ENCODE results near the gene USP25. TPM values are rescaled to one million over a fixed set of nuclear protein-coding genes. Genes with fewer than 3 reads are reported as not detected.

USP25 gene
- total RNA-seq, 1 experiment from 2014 or later, result 42.0 TPM

DNA sequence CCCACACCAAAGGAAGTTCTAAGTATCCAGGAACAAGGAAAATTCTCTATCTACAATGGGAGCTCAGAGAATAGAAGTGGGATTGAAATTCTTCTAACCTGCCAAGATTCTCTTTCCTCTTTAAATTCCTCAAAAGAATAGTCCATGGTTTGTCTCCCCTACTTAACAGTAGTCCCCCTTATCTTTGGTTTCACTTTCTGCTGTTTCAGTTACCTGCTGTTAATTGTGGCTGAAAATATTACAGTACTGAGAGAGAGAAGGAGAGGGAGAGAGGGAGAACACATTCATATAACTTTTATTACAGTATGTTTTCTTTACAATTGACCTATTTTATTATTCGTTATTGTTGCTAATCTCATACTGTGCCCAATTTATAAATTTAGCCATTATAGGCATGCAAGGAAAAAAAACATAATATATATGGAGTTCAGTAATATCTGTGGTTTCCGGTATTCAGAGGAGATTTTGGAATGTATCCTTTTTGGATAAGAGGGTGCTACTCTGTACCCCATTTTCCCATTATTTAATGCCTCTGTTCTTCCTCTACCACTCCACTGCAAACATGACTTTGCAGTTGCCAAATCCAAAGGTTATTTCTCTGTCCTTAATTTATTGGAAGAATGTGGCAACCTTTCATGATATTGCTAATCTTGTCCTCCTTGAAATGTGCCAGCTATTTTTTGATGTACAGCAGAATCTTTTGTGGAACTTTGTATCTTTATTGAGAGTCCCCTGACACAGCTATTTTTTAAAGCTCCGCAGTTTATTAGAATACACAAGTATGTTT is 68.0 kb downstream of the USP25 start:
- H3K9me3 Mint-ChIP-seq, result no peaks in the 10 kb centered on the region
- no peak overlapping the region for H3K4me3 Mint-ChIP-seq
- DNase-seq (ENCODE audit: low spot score), result no peak
- no peaks in the 10 kb centered on the region for H3K36me3 Mint-ChIP-seq
- no peak for ATAC-seq
- H3K27me3 Mint-ChIP-seq (ENCODE audit: low read depth), result no peaks in the 10 kb centered on the region
- TF ChIP-seq, protein P1, sequence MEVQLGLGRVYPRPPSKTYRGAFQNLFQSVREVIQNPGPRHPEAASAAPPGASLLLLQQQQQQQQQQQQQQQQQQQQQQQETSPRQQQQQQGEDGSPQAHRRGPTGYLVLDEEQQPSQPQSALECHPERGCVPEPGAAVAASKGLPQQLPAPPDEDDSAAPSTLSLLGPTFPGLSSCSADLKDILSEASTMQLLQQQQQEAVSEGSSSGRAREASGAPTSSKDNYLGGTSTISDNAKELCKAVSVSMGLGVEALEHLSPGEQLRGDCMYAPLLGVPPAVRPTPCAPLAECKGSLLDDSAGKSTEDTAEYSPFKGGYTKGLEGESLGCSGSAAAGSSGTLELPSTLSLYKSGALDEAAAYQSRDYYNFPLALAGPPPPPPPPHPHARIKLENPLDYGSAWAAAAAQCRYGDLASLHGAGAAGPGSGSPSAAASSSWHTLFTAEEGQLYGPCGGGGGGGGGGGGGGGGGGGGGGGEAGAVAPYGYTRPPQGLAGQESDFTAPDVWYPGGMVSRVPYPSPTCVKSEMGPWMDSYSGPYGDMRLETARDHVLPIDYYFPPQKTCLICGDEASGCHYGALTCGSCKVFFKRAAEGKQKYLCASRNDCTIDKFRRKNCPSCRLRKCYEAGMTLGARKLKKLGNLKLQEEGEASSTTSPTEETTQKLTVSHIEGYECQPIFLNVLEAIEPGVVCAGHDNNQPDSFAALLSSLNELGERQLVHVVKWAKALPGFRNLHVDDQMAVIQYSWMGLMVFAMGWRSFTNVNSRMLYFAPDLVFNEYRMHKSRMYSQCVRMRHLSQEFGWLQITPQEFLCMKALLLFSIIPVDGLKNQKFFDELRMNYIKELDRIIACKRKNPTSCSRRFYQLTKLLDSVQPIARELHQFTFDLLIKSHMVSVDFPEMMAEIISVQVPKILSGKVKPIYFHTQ (CRISPR knock-in tag; IDR thresholded peaks at IDR 0.05), result no peak
- TF ChIP-seq, protein P2, sequence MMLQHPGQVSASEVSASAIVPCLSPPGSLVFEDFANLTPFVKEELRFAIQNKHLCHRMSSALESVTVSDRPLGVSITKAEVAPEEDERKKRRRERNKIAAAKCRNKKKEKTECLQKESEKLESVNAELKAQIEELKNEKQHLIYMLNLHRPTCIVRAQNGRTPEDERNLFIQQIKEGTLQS (CRISPR knock-in tag; conservative IDR thresholded peaks at IDR 0.05), result no peak
- TF ChIP-seq PRRX2 (CRISPR knock-in tag; IDR thresholded peaks at IDR 0.05) (no peak), TCF7 (CRISPR knock-in tag; IDR thresholded peaks at IDR 0.05; ENCODE audit: low read depth) (no peak), GRHL2 (CRISPR knock-in tag; IDR thresholded peaks at IDR 0.05; ENCODE audit: insufficient replicate concordance, severe bottlenecking) (no peak), NFYB (CRISPR knock-in tag; conservative IDR thresholded peaks at IDR 0.05; ENCODE audit: low read depth) (no peak), ESRRA (CRISPR knock-in tag; IDR thresholded peaks at IDR 0.05; ENCODE audit: borderline replicate concordance) (no peak), CREM (CRISPR knock-in tag; IDR thresholded peaks at IDR 0.05) (no peak), JUN (CRISPR knock-in tag; IDR thresholded peaks at IDR 0.05) (no peak), ELF4 (CRISPR knock-in tag; IDR thresholded peaks at IDR 0.05; ENCODE audit: low read depth) (no peak), TEAD4 (CRISPR knock-in tag; IDR thresholded peaks at IDR 0.05) (no peak), ZNF121 (CRISPR knock-in tag; IDR thresholded peaks at IDR 0.05) (no peak)
- TF ChIP-seq, protein P3, sequence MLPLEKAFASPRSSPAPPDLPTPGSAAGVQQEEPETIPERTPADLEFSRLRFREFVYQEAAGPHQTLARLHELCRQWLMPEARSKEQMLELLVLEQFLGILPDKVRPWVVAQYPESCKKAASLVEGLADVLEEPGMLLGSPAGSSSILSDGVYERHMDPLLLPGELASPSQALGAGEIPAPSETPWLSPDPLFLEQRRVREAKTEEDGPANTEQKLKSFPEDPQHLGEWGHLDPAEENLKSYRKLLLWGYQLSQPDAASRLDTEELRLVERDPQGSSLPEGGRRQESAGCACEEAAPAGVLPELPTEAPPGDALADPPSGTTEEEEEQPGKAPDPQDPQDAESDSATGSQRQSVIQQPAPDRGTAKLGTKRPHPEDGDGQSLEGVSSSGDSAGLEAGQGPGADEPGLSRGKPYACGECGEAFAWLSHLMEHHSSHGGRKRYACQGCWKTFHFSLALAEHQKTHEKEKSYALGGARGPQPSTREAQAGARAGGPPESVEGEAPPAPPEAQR (CRISPR knock-in tag; IDR thresholded peaks at IDR 0.05), result no peak
- TF ChIP-seq, protein P4, sequence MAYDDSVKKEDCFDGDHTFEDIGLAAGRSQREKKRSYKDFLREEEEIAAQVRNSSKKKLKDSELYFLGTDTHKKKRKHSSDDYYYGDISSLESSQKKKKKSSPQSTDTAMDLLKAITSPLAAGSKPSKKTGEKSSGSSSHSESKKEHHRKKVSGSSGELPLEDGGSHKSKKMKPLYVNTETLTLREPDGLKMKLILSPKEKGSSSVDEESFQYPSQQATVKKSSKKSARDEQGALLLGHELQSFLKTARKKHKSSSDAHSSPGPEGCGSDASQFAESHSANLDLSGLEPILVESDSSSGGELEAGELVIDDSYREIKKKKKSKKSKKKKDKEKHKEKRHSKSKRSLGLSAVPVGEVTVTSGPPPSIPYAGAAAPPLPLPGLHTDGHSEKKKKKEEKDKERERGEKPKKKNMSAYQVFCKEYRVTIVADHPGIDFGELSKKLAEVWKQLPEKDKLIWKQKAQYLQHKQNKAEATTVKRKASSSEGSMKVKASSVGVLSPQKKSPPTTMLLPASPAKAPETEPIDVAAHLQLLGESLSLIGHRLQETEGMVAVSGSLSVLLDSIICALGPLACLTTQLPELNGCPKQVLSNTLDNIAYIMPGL (CRISPR knock-in tag; IDR thresholded peaks at IDR 0.05), result no peak
- TF ChIP-seq, protein P5, sequence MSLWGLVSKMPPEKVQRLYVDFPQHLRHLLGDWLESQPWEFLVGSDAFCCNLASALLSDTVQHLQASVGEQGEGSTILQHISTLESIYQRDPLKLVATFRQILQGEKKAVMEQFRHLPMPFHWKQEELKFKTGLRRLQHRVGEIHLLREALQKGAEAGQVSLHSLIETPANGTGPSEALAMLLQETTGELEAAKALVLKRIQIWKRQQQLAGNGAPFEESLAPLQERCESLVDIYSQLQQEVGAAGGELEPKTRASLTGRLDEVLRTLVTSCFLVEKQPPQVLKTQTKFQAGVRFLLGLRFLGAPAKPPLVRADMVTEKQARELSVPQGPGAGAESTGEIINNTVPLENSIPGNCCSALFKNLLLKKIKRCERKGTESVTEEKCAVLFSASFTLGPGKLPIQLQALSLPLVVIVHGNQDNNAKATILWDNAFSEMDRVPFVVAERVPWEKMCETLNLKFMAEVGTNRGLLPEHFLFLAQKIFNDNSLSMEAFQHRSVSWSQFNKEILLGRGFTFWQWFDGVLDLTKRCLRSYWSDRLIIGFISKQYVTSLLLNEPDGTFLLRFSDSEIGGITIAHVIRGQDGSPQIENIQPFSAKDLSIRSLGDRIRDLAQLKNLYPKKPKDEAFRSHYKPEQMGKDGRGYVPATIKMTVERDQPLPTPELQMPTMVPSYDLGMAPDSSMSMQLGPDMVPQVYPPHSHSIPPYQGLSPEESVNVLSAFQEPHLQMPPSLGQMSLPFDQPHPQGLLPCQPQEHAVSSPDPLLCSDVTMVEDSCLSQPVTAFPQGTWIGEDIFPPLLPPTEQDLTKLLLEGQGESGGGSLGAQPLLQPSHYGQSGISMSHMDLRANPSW (CRISPR knock-in tag; conservative IDR thresholded peaks at IDR 0.05; ENCODE audit: low read depth), result no peak
- H3K4me1 Mint-ChIP-seq, result peaks cover 12% of the 10 kb centered on the region
- H3K27ac Mint-ChIP-seq, result peak overlapping the region; percentile 50
- CTCF ChIA-PET, result interaction anchor here (0.8 kb wide), 1 partner anchor 28 kb away, joined by 3 read pairs; no protein-coding TSS in a partner anchor
- POLR2A ChIA-PET, result no interaction called here

DNA sequence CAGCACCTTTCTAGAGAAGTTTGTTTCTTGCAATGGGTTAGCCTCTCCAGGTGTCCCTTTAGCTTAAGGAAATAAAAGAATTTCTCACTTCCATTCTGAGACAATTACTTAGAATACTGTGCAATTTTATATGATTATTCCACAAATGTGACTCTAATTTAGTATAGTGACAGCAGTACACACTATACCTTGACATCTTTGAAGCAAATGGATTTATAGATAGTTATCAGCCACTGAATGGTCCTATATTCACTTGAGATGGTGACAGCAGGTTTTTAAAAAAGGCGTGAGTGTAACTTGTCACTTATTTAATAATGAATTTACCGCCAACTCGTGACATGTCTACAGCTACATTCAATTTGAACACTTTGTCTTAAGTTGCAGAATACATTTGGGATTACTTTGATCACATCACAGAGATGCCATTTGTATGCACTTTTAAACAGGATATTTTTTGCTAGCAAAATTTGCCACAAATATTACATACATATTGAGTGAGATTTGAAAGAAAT is 71.6 kb downstream of the USP25 start:
- DNase-seq (ENCODE audit: low spot score) (no peak), ATAC-seq (no peak)
- ChIA-PET POLR2A (no interaction called here), CTCF (no interaction called here)
- Mint-ChIP-seq H3K4me3 (no peak overlapping the region), H3K9me3 (no peaks in the 10 kb centered on the region), H3K36me3 (no peaks in the 10 kb centered on the region), H3K4me1 (peaks cover 25% of the 10 kb centered on the region), H3K27me3 (ENCODE audit: low read depth) (no peaks in the 10 kb centered on the region), H3K27ac (no peak overlapping the region)
- TF ChIP-seq JUN (CRISPR knock-in tag; IDR thresholded peaks at IDR 0.05), result no peak
- no peak for TF ChIP-seq ZNF263 (CRISPR knock-in tag; IDR thresholded peaks at IDR 0.05; ENCODE audit: low read depth)
- no peak for TF ChIP-seq ZNF671 (CRISPR knock-in tag; IDR thresholded peaks at IDR 0.05)
- TF ChIP-seq GTF2I (CRISPR knock-in tag; conservative IDR thresholded peaks at IDR 0.05), result no peak
- TF ChIP-seq, protein P6, sequence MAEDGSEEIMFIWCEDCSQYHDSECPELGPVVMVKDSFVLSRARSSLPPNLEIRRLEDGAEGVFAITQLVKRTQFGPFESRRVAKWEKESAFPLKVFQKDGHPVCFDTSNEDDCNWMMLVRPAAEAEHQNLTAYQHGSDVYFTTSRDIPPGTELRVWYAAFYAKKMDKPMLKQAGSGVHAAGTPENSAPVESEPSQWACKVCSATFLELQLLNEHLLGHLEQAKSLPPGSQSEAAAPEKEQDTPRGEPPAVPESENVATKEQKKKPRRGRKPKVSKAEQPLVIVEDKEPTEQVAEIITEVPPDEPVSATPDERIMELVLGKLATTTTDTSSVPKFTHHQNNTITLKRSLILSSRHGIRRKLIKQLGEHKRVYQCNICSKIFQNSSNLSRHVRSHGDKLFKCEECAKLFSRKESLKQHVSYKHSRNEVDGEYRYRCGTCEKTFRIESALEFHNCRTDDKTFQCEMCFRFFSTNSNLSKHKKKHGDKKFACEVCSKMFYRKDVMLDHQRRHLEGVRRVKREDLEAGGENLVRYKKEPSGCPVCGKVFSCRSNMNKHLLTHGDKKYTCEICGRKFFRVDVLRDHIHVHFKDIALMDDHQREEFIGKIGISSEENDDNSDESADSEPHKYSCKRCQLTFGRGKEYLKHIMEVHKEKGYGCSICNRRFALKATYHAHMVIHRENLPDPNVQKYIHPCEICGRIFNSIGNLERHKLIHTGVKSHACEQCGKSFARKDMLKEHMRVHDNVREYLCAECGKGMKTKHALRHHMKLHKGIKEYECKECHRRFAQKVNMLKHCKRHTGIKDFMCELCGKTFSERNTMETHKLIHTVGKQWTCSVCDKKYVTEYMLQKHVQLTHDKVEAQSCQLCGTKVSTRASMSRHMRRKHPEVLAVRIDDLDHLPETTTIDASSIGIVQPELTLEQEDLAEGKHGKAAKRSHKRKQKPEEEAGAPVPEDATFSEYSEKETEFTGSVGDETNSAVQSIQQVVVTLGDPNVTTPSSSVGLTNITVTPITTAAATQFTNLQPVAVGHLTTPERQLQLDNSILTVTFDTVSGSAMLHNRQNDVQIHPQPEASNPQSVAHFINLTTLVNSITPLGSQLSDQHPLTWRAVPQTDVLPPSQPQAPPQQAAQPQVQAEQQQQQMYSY (CRISPR knock-in tag; IDR thresholded peaks at IDR 0.05), result no peak
- TF ChIP-seq TEAD1 (CRISPR knock-in tag; IDR thresholded peaks at IDR 0.05), result no peak
